Loucy (cell line): ENCODE results near the gene GPHA2.

Experiments
- H2AFZ ChIP-seq: fragments of 200-600 bp; sonication (generic); 2 replicates; pipeline ENCODE4 v1.6.0; 2016; ENCODE audit warnings: antibody characterized with exemption, mild to moderate bottlenecking, low read length, moderate library complexity
- H3F3A ChIP-seq: fragments of 200-600 bp; 2 replicates; pipeline ENCODE4 v1.6.0; 2016; ENCODE audit warnings: antibody characterized with exemption, low read depth, mild to moderate bottlenecking
- H3K27me3 ChIP-seq: fragments of 200-600 bp; sonication (generic); 2 replicates; pipeline ENCODE4 v1.6.1; 2014; ENCODE audit warnings: low read length, mild to moderate bottlenecking; ENCODE audit not compliant: insufficient read depth, poor library complexity, severe bottlenecking
- H3K36me3 ChIP-seq: fragments of 200-600 bp; sonication (generic); 2 replicates; pipeline ENCODE4 v1.6.1; 2016; ENCODE audit warnings: low read length; ENCODE audit not compliant: insufficient read depth
- H3K4me1 ChIP-seq: fragments of 200-600 bp; sonication (generic); 2 replicates; pipeline ENCODE4 v1.5.1; 2014; ENCODE audit warnings: low read length, mild to moderate bottlenecking; ENCODE audit not compliant: insufficient read depth, poor library complexity, severe bottlenecking
- H3K4me2 ChIP-seq: fragments of 200-600 bp; sonication (generic); 2 replicates; pipeline ENCODE4 v1.6.0; 2014; ENCODE audit warnings: antibody characterized with exemption, low read length, low read depth, mild to moderate bottlenecking; ENCODE audit not compliant: poor library complexity, severe bottlenecking
- H3K4me3 ChIP-seq: fragments of 200-600 bp; sonication (generic); 2 replicates; pipeline ENCODE4 v1.5.1; 2014; ENCODE audit warnings: low read length, mild to moderate bottlenecking, mixed read lengths; ENCODE audit not compliant: poor library complexity, severe bottlenecking
- H3K79me2 ChIP-seq: fragments of 200-600 bp; sonication (generic); 2 replicates; pipeline ENCODE4 v1.6.1; 2014; ENCODE audit warnings: low read length; ENCODE audit not compliant: insufficient read depth
- H3K9ac ChIP-seq: fragments of 200-600 bp; sonication (generic); 2 replicates; pipeline ENCODE4 v1.6.0; 2014; ENCODE audit warnings: mild to moderate bottlenecking, low read depth, low read length, moderate library complexity; ENCODE audit not compliant: poor library complexity, severe bottlenecking
- H3K9me2 ChIP-seq: fragments of 200-600 bp; sonication (generic); replicated peaks from 2 replicates; pipeline ENCODE4 v1.6.1; 2016; ENCODE audit warnings: low read depth, low read length, mixed read lengths
- H3K9me3 ChIP-seq: fragments of 200-600 bp; sonication (generic); 2 replicates; pipeline ENCODE4 v1.6.1; 2014; ENCODE audit warnings: mild to moderate bottlenecking, antibody characterized with exemption, low read length, low read depth; ENCODE audit not compliant: insufficient read depth
- H4K20me1 ChIP-seq: fragments of 200-600 bp; sonication (generic); 2 replicates; pipeline ENCODE4 v1.6.0; 2014; ENCODE audit warnings: antibody characterized with exemption, low read length, mild to moderate bottlenecking; ENCODE audit not compliant: insufficient read depth, poor library complexity, severe bottlenecking
- CTCF ChIP-seq: fragments of 200-600 bp; sonication (generic); conservative IDR thresholded peaks from 2 replicates; pipeline ENCODE4 v1.5.1; 2014; ENCODE audit warnings: mild to moderate bottlenecking, antibody characterized with exemption, low read length
- EZH2phosphoT487 ChIP-seq: fragments of 200-600 bp; IDR thresholded peaks from 2 replicates; pipeline ENCODE4 v1.6.1; 2018; ENCODE audit warnings: antibody characterized with exemption, mild to moderate bottlenecking, moderate library complexity, borderline replicate concordance

GPHA2 gene

DNA sequence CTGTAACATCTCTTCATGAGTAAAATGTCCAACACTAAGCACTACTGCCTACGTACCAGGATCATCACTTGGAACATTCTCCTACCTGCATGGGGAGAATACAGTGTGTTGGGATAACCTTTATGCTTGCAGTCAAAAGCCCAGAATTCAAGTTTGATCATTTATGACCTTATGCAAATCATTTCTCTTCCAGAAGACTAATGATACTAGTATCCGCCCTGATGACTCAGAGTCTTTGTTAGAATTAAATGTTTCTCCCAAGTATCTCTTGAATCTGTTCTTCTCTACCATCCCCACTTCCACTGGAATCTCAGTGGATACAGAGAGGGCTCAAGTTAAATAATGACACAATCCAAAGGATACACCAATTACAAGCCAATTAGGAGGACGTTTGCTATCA, 23.8 kb upstream of the GPHA2 start:
- H3K4me3 ChIP-seq, result no peak overlapping the region
- H3K9ac ChIP-seq, result no peak overlapping the region
- no peaks in the 10 kb centered on the region for H3K9me3 ChIP-seq
- no peaks in the 10 kb centered on the region for H3K79me2 ChIP-seq
- no peak overlapping the region for H2AFZ ChIP-seq
- H4K20me1 ChIP-seq, result no peaks in the 10 kb centered on the region
- H3K27me3 ChIP-seq, result no peaks in the 10 kb centered on the region
- H3K4me2 ChIP-seq, result no peak overlapping the region
- no peak for TF ChIP-seq EZH2phosphoT487
- no peak for TF ChIP-seq CTCF
- no peaks in the 10 kb centered on the region for H3F3A ChIP-seq
- H3K4me1 ChIP-seq, result no peaks in the 10 kb centered on the region
- no peaks in the 10 kb centered on the region for H3K9me2 ChIP-seq
- H3K36me3 ChIP-seq, result no peaks in the 10 kb centered on the region

GRCh38 chr11:64954201-64954600, 18.5 kb upstream of the GPHA2 start:
- H2AFZ ChIP-seq, result no peak overlapping the region
- no peaks in the 10 kb centered on the region for H4K20me1 ChIP-seq
- no peak overlapping the region for H3K4me3 ChIP-seq
- no peaks in the 10 kb centered on the region for H3K36me3 ChIP-seq
- no peaks in the 10 kb centered on the region for H3K9me2 ChIP-seq
- H3K4me1 ChIP-seq, result no peaks in the 10 kb centered on the region
- no peak overlapping the region for H3K4me2 ChIP-seq
- H3K9me3 ChIP-seq, result no peaks in the 10 kb centered on the region
- H3F3A ChIP-seq, result no peaks in the 10 kb centered on the region
- H3K27me3 ChIP-seq, result peaks cover 5% of the 10 kb centered on the region
- no peak overlapping the region for H3K9ac ChIP-seq
- TF ChIP-seq EZH2phosphoT487 (no peak), CTCF (no peak)
- H3K79me2 ChIP-seq, result no peaks in the 10 kb centered on the region

DNA sequence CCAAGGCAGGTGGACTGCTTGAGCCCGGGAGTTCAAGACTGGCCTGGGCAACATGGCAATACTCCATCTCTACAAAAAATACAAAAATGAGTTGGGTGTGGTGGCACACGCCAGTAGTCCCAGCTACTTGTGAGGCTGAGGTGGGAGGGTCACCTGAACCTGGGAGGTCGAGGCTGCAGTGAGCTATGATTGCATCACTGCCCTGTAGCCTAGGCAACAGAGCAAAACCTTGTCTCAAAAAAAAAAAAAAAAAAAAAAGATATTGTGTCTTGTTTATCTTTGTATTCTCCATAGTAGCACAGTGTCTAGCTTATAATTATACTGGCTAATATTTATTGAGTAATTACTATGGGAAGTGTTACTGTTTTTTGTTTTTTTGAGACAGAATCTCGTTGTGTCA, 15.8 kb upstream of the GPHA2 start:
- Histone ChIP-seq H3K27me3 (peaks cover 5% of the 10 kb centered on the region), H3K36me3 (no peaks in the 10 kb centered on the region), H3F3A (no peaks in the 10 kb centered on the region), H3K9me3 (no peaks in the 10 kb centered on the region), H3K4me3 (no peak overlapping the region), H2AFZ (no peak overlapping the region), H3K9me2 (no peaks in the 10 kb centered on the region), H3K9ac (no peak overlapping the region), H4K20me1 (no peaks in the 10 kb centered on the region), H3K4me1 (no peaks in the 10 kb centered on the region), H3K4me2 (no peak overlapping the region), H3K79me2 (no peaks in the 10 kb centered on the region)
- TF ChIP-seq EZH2phosphoT487 (no peak), CTCF (no peak)
